ENCODE data around the gene FBXO48. TPM values are rescaled to one million over a fixed set of nuclear protein-coding genes. Genes with fewer than 3 reads are reported as not detected.
"Not testable (repeated sequence)": the region's sequence is repeated elsewhere in the genome, so short reads cannot be mapped to it uniquely, and the experiment has no call there.

The FBXO48 gene
- total RNA-seq, 1 experiment from 2014 or later = 2.5 TPM

- H3K4me1 Mint-ChIP-seq (ENCODE audit: low read depth, unreplicated experiment) = no peaks in the 10 kb centered on the region
- no peaks in the 10 kb centered on the region for H3K9me3 Mint-ChIP-seq (ENCODE audit: low read depth, unreplicated experiment)
- no peak for DNase-seq
- H3K27me3 Mint-ChIP-seq (ENCODE audit: unreplicated experiment) = peaks cover 8% of the 10 kb centered on the region
- no peak for TF ChIP-seq CTCF (IDR thresholded peaks at IDR 0.05; ENCODE audit: unreplicated experiment)
- no peak overlapping the region for H3K4me3 Mint-ChIP-seq (ENCODE audit: low read depth, unreplicated experiment)
- H3K36me3 Mint-ChIP-seq (ENCODE audit: insufficient read depth, unreplicated experiment) = no peaks in the 10 kb centered on the region
- BruUV-seq (replicated peaks) = no TSS peak
- CTCF ChIA-PET = no interaction called here
- H3K27ac Mint-ChIP-seq (ENCODE audit: unreplicated experiment) = no peak overlapping the region
- intact Hi-C loops (cut with micrococcal nuclease; ENCODE audit: unreplicated experiment) = no loop called here
Observed at GRCh38 chr2:68453761-68454360, 13.2 kb downstream of the FBXO48 start.

- no peaks in the 10 kb centered on the region for H3K9me3 Mint-ChIP-seq (ENCODE audit: low read depth, unreplicated experiment)
- intact Hi-C loops (cut with micrococcal nuclease; ENCODE audit: unreplicated experiment) = no loop called here
- H3K27me3 Mint-ChIP-seq (ENCODE audit: unreplicated experiment) = peaks cover 8% of the 10 kb centered on the region
- H3K4me1 Mint-ChIP-seq (ENCODE audit: low read depth, unreplicated experiment) = no peaks in the 10 kb centered on the region
- no peak overlapping the region for H3K4me3 Mint-ChIP-seq (ENCODE audit: low read depth, unreplicated experiment)
- H3K27ac Mint-ChIP-seq (ENCODE audit: unreplicated experiment) = no peak overlapping the region
- BruUV-seq (replicated peaks) = no TSS peak
- H3K36me3 Mint-ChIP-seq (ENCODE audit: insufficient read depth, unreplicated experiment) = no peaks in the 10 kb centered on the region
- DNase-seq = no peak
- CTCF ChIA-PET = no interaction called here
- no peak for TF ChIP-seq CTCF (IDR thresholded peaks at IDR 0.05; ENCODE audit: unreplicated experiment)
Observed at GRCh38 chr2:68452158-68452900, 14.8 kb downstream of the FBXO48 start.

- Mint-ChIP-seq H3K4me1 (ENCODE audit: low read depth, unreplicated experiment) (no peaks in the 10 kb centered on the region), H3K9me3 (ENCODE audit: low read depth, unreplicated experiment) (no peaks in the 10 kb centered on the region), H3K27ac (ENCODE audit: unreplicated experiment) (no peak overlapping the region), H3K36me3 (ENCODE audit: insufficient read depth, unreplicated experiment) (no peaks in the 10 kb centered on the region), H3K27me3 (ENCODE audit: unreplicated experiment) (no peaks in the 10 kb centered on the region), H3K4me3 (ENCODE audit: low read depth, unreplicated experiment) (no peak overlapping the region)
- intact Hi-C loops (cut with micrococcal nuclease; ENCODE audit: unreplicated experiment) = loop anchor here (10.0 kb wide), 1 partner anchor 164 kb away; no protein-coding TSS in a partner anchor
- DNase-seq = no peak
- TF ChIP-seq CTCF (IDR thresholded peaks at IDR 0.05; ENCODE audit: unreplicated experiment) = no peak
- BruUV-seq (replicated peaks) = no TSS peak
- CTCF ChIA-PET = no interaction called here
Observed at GRCh38 chr2:68448671-68449653, 18.1 kb downstream of the FBXO48 start.

GRCh38 chr2:68447118-68447517 is 20.0 kb downstream of the FBXO48 start:
- Mint-ChIP-seq H3K27ac (ENCODE audit: unreplicated experiment) (no peak overlapping the region), H3K27me3 (ENCODE audit: unreplicated experiment) (no peaks in the 10 kb centered on the region), H3K9me3 (ENCODE audit: low read depth, unreplicated experiment) (no peaks in the 10 kb centered on the region), H3K4me1 (ENCODE audit: low read depth, unreplicated experiment) (no peaks in the 10 kb centered on the region), H3K4me3 (ENCODE audit: low read depth, unreplicated experiment) (no peak overlapping the region), H3K36me3 (ENCODE audit: insufficient read depth, unreplicated experiment) (no peaks in the 10 kb centered on the region)
- DNase-seq = no peak
- CTCF ChIA-PET = no interaction called here
- intact Hi-C loops (cut with micrococcal nuclease; ENCODE audit: unreplicated experiment) = loop anchor here (10.0 kb wide), 1 partner anchor 162 kb away; no protein-coding TSS in a partner anchor
- BruUV-seq (replicated peaks) = no TSS peak
- no peak for TF ChIP-seq CTCF (IDR thresholded peaks at IDR 0.05; ENCODE audit: unreplicated experiment)

GRCh38 chr2:68446425-68446824 is 20.7 kb downstream of the FBXO48 start:
- CTCF ChIA-PET; H3K4me3 Mint-ChIP-seq (ENCODE audit: low read depth, unreplicated experiment); H3K27ac Mint-ChIP-seq (ENCODE audit: unreplicated experiment); H3K36me3 Mint-ChIP-seq (ENCODE audit: insufficient read depth, unreplicated experiment); H3K27me3 Mint-ChIP-seq (ENCODE audit: unreplicated experiment); DNase-seq; H3K4me1 Mint-ChIP-seq (ENCODE audit: low read depth, unreplicated experiment); BruUV-seq (replicated peaks); H3K9me3 Mint-ChIP-seq (ENCODE audit: low read depth, unreplicated experiment): not testable (repeated sequence)
- intact Hi-C loops (cut with micrococcal nuclease; ENCODE audit: unreplicated experiment) = loop anchor here (10.0 kb wide), 1 partner anchor 162 kb away; no protein-coding TSS in a partner anchor
